Activated T-cell treated with anti-CD3 and anti-CD28 coated beads, Interleukin-2, amount 50 U/mL, for 1 hour (primary cell): Measurements from ENCODE around the gene COA8.

Source experiments
- DNase-seq: peaks from one replicate; pipeline ENCODE4 v3.0.0-alpha.2; 2020

The COA8 gene

GRCh38 chr14:103550451-103551337 is 12.1 kb upstream of the COA8 start:
- no peak for DNase-seq

DNA sequence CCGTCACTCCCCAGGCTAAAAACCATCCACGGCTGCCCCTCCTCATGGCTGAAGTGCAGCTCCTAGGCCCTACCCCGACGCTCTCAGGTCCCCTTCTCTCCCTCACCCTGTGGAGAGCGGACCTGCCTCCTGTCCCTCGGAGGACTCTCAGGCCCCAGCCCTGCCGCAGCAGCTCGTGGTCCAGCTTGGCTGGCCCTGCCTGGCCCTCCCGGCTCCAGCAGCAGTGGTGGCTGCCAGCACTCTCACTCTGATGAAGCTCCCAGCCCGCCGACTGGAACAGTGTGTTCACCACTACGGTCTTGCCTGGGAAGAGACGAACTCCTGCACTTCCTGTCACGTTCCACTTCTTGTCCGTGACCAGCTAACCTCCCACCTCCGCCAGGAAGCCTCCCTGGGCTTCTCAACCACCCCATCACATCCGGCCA is 11.4 kb upstream of the COA8 start:
- no peak for DNase-seq

- DNase-seq = no peak
Measured at GRCh38 chr14:103552011-103552845, 10.5 kb upstream of the COA8 start.

- no peak for DNase-seq
Measured at GRCh38 chr14:103552846-103553210, 9.9 kb upstream of the COA8 start.

DNA sequence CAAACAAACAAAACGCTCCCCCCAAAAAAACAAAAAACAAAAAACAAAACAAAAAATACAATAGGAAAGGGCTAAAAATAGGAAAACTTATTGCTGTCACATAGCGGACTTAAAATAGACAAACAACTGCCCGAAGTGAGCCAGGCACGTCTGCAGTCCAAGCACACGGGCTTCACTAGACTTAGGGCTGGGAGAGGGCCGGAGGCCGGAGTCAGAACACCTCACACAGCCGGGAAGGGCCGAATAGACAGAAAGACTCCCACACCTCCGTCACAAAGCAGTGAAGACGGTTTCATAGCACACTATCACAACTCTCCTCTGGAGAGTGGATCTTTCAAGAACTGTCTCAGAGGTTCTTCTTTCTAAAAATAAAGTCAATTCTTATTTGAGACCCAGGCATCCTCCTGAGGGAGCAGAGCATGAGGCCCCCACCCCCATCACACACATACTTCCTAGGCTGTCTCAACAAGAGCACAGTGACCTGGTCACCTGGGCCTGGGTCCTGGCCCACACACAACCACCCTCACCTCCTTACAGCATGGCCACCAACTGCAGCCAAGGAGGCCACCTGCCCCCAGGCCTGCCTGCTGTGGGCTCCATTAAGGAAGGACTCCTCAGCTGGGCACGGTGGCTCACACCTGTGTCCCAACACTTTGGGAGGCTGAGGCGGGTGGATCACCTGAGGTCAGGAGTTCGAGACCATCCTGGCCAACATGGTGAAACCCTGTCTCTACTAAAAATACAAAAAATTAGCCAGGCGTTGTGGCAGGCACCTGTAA is 7.0 kb upstream of the COA8 start:
- DNase-seq = no peak

GRCh38 chr14:103556946-103557758 is 5.6 kb upstream of the COA8 start:
- no peak for DNase-seq

DNA sequence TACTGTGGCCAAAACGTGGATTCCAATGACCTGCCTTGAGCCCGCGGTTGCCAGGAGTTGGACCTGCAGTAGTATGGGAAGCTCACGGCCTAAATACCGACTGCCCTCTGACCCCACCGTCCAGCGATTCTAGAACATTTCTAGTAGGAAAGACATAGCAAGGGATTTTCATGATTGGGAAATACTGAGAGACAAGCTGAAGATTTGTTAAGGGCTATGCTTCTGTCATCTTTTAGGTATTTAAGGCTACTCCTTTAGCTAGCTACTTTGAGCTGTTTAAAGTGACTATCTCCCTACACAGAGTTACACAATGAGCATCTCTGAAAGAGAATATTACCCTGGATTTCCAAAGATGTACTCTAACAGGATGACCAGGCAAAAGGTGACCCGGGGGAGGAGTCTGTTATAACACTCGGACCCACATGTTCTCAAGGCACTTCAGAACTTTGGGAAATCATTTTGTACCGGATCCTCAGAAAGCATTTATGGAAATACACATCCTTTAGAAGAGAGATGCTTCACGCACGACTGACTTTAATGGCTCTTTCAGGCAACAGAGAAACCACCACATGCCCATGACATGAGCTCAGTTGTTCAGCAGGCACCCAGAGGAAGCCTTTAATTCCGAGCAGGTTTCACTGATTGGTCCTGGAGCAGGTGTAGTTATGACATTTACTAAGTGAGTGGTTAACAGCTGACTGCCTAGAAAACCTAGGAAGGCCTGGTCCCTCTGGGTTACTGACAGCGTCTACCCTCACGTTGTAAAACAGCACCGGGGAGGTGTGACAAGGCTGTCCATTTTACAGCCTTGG is 4.5 kb upstream of the COA8 start:
- DNase-seq = no peak

- DNase-seq = no peak
Measured at GRCh38 chr14:103559766-103560165, 3.0 kb upstream of the COA8 start.

DNA sequence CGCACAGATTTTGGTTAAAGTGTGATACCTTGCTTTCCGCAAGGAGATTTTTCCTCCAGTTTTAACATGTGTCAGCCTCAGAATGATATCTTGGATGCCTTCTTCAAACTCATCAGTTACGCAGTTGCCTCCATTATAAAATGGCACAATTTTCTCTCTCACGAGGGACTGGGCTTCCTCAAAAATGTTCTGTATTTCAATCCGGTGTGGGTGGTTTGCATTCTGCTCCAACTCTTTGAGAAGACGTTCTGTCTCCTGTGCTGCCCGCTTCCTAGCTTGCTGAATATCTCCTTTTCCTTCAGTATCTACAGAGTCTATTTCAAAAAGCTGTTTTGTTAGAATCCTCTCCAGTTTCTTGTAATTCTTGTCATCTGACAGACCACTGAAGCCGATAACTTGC is 2.1 kb upstream of the COA8 start:
- DNase-seq = no peak

- no peak for DNase-seq
Measured at GRCh38 chr14:103561381-103562178, 1.2 kb upstream of the COA8 start.

DNA sequence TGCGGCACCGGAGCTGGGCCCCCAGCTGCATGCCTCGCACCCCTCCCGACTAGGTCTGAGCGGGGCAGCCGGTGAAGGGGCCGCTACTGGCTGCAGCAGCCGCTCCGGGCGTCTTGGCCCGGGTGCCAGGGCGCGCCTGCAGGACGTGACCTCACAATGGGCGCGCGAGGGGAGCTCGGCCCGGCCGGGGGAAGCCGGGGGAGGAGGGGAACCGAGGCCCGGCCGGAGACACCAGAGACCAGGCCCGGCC is 656 bp upstream of the COA8 start:
- no peak for DNase-seq

DNA sequence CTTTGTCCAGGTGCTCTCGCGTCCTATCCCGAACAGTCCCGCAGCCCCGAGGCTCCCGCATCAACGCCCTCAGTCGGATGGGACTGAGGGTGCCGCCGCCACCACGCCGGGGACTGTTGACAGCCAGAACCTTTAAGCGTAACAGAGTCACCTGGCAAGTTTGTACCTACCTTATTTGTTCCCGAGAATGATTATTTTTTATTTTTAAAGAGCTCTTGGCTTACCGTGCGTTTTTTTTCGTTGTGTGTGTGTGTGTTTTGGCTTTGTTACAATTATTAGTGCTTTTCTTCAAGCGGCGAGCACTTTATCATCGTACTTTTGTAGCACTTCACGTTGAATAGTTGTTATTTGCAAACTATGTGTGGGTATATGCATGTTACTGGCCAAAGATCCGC is 463 bp downstream of the COA8 start:
- no peak for DNase-seq

DNA sequence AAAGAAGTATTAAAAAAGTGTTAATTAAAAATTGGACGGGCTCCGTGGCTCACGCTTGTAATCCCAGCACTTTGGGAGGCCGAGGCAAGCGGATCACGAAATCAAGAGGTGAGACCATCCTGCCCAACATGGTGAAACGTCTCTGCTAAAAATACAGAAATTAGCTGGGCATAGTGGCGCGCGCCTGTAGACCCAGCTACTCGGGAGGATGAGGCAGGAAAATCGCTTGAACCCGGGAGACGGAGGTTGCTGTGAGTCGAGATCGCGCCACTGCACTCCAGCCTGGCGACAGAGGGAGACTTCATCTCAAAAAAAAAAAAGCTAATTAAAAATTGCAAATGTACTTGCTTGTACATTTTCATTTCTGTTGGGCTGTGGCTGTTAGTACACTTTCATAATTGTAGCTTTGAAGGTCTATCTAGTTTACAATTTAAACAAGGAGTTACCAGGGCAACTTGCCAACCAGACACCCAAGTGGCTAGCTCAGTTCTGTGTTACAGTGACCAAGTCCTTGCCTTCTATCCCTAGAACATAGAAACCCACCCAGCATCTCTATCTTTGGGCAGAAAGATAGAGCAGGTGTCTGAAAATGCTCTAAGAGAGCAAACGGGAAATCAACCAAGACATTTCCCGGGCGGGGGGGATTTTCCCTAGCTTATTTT is 1.2 kb downstream of the COA8 start:
- no peak for DNase-seq

GRCh38 chr14:103568952-103569351 is 6.2 kb downstream of the COA8 start:
- DNase-seq = no peak

DNA sequence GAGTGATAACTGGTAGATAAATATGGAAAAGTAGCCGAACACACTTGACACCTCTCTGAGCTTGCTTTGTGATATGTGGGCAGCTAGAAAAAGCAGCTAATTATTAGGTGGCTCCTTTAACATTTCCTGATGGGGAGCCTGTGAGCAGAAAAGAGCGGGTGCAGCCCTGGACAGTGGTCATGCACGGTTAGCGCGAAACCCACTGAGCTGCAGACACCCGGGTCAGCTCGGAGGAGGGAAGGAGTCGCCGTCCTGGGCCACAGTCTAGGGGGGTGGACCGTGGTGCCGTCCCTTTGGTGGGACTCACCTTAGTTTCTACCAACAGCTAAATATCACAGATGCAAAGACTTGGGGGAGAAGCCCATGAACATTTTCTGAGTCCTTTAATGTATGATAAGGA is 6.6 kb downstream of the COA8 start:
- no peak for DNase-seq

GRCh38 chr14:103574104-103574503 is 11.3 kb downstream of the COA8 start:
- DNase-seq = no peak

DNA sequence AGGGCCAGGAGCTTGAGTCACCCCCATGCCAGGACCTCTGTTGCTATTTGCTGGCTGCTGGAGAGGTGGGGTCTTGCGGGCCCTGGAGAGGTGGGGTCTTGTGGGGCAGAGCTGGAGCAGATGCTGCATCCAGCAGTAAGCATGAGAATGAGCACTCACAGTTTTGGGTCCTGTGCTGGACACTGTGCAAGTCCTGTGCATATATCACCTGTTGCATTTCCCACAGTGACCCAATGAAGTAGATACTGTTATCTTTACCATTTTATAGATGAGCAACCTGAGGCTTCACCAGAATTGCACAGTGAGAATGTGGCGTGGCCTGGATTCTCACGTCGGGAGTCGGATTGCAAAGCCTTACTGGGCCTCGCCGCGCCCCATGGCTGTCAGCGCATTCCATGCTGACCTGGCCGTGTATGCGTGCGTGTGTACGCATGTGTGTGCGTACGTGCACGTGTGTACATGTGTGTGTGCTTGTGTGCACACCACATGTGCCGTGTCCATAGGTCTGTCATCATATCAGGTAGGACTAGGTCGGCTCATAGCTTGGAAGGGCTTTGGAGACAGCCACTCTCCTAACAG is 12.0 kb downstream of the COA8 start:
- DNase-seq = no peak

GRCh38 chr14:103576371-103577024 is 13.7 kb downstream of the COA8 start:
- no peak for DNase-seq

- DNase-seq = no peak
Measured at GRCh38 chr14:103578401-103579075, 15.8 kb downstream of the COA8 start.
